K562 (cell line): ENCODE results near the gene HSPH1. TPM values are rescaled to one million over a fixed set of nuclear protein-coding genes. Genes with fewer than 3 reads are reported as not detected.
A peak's percentile ranks its signal among the peaks of the same experiment; 100 is the strongest.

ENCODE experiments used
- CC2D1A ChIP-seq: fragments of 450-650 bp; IDR thresholded peaks from 2 replicates; pipeline ENCODE4 v1.6.1; 2017; ENCODE audit warnings: mild to moderate bottlenecking
- LARP7 ChIP-seq: fragments of 450-650 bp; IDR thresholded peaks from 2 replicates; pipeline ENCODE4 v1.6.1; 2016
- MYNN ChIP-seq, 2 experiments: sonication (generic); formaldehyde crosslinking in 1 of 2; IDR thresholded peaks; 2 replicates each; pipeline versions ENCODE4 v1.5.0 to v1.6.1; 2016 to 2020; ENCODE audit warnings: antibody characterized with exemption in 1 of 2, missing genetic modification reagents in 1 of 2
- PHF20 ChIP-seq: fragments of 450-650 bp; IDR thresholded peaks from 2 replicates; pipeline ENCODE4 v1.6.1; 2018; ENCODE audit not compliant: partially characterized antibody
- PTBP1 ChIP-seq: fragments of 200-400 bp; formaldehyde crosslinking; IDR thresholded peaks from 2 replicates; pipeline ENCODE4 v1.6.1; 2017; ENCODE audit warnings: low read depth, low read length
- ZFP36 ChIP-seq: fragments of 150-350 bp; IDR thresholded peaks from 2 replicates; pipeline ENCODE4 v1.6.1; 2018; ENCODE audit warnings: low read length, low read depth; ENCODE audit not compliant: partially characterized antibody
- ZNF12 ChIP-seq: sonication (generic); formaldehyde crosslinking; IDR thresholded peaks from 2 replicates; pipeline ENCODE4 v1.4.0; 2020; ENCODE audit warnings: mild to moderate bottlenecking, missing genetic modification reagents
- ZNF224 ChIP-seq: sonication (generic); formaldehyde crosslinking; IDR thresholded peaks from 2 replicates; pipeline ENCODE4 v1.8.0; 2022; ENCODE audit warnings: mild to moderate bottlenecking, missing genetic modification reagents
- ZNF23 ChIP-seq: fragments of 250-450 bp; sonication (Bioruptor Pico); IDR thresholded peaks from 2 replicates; pipeline ENCODE4 v1.4.0; 2020; ENCODE audit warnings: mild to moderate bottlenecking
- polyA plus RNA-seq, 8 experiments: library from polyadenylated mRNA; depleted of rRNA in 4 of 8; stranded (reverse) in 5 of 8; unstranded in 3 of 8; fragments of >200 nt; fragmentation: Nextera tagmentation in 2 of 8; fragmentation: Illumina TruSeq in 1 of 8; extraction: Ambion mirVana in 2 of 8; extraction: Trizol in 1 of 8; gene quantifications; 2 replicates each; pipeline versions ENCODE4 v1.2.1 to v1.2.3, GENCODE V29; 2011 to 2014; ENCODE audit warnings: inconsistent platforms in 1 of 8, missing spikeins in 1 of 8
- total RNA-seq, 7 experiments: library from RNA; depleted of rRNA in 6 of 7; stranded (reverse); fragments of >200 nt in 6 of 7; fragmentation: Illumina TruSeq in 2 of 7; extraction: Trizol in 2 of 7; gene quantifications; 2 replicates each; pipeline versions ENCODE4 v1.2.1 to v1.2.3, GENCODE V29; 2011 to 2021; ENCODE audit warnings: low replicate concordance in 1 of 7
- TF ChIP-seq, protein P1 (sequence below), 2 experiments: fragments of 450-650 bp; formaldehyde crosslinking in 1 of 2; IDR thresholded peaks; 2 replicates each; pipeline versions ENCODE4 v1.4.0 to v1.6.1; 2014 to 2020; ENCODE audit warnings: mild to moderate bottlenecking in 2 of 2, borderline replicate concordance in 1 of 2, low read depth in 1 of 2
- TF ChIP-seq, protein P2 (sequence below): sonication (generic); formaldehyde crosslinking; IDR thresholded peaks from 2 replicates; pipeline ENCODE4 v1.8.1; 2023; ENCODE audit warnings: mild to moderate bottlenecking, missing genetic modification reagents
- TF ChIP-seq, protein P3 (sequence below): sonication (generic); formaldehyde crosslinking; IDR thresholded peaks from 2 replicates; pipeline ENCODE4 v1.8.1; 2023; ENCODE audit warnings: mild to moderate bottlenecking, missing genetic modification reagents
- TF ChIP-seq, protein P4 (sequence below): IDR thresholded peaks from 2 replicates; pipeline ENCODE4 v1.6.1; 2016; ENCODE audit warnings: missing genetic modification characterization, missing compliant biosample characterization

The HSPH1 gene
- total and polyA plus RNA-seq, 9 of the 15 experiments (the other 6 are each of a cell fraction or from before 2014, with no cell fraction given), result 34.6 to 104 (median 64.7) TPM

DNA sequence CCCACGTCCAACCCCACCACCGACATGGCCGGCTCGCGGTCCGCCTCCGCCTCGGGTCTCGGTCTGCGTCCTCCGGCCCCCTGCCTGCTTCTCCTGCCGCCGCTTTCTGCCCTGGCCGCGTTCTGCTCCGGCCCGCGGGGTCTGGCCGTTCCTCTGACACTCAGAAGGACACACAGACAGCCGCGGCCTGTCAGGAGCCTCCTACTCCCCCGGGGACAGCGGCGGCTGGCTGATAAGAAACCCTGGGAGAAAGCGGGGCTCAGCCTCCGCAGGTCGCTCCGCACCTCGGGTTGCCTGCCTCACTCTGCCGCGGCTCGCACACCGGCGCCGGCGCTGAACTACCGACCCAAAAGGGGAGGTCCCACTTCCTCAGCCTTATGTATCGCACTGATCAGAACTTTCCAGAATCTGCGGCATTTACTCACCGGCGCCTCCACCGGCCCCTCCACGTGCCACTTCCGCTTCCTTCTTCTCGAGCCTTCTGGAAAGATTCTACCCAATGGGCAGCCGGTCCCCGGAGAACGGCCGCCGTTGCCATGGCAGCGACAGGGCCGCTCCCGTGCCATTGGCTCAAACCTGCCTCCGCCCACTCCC, at the start of gene HSPH1 (continued):
- TF ChIP-seq, protein P1, sequence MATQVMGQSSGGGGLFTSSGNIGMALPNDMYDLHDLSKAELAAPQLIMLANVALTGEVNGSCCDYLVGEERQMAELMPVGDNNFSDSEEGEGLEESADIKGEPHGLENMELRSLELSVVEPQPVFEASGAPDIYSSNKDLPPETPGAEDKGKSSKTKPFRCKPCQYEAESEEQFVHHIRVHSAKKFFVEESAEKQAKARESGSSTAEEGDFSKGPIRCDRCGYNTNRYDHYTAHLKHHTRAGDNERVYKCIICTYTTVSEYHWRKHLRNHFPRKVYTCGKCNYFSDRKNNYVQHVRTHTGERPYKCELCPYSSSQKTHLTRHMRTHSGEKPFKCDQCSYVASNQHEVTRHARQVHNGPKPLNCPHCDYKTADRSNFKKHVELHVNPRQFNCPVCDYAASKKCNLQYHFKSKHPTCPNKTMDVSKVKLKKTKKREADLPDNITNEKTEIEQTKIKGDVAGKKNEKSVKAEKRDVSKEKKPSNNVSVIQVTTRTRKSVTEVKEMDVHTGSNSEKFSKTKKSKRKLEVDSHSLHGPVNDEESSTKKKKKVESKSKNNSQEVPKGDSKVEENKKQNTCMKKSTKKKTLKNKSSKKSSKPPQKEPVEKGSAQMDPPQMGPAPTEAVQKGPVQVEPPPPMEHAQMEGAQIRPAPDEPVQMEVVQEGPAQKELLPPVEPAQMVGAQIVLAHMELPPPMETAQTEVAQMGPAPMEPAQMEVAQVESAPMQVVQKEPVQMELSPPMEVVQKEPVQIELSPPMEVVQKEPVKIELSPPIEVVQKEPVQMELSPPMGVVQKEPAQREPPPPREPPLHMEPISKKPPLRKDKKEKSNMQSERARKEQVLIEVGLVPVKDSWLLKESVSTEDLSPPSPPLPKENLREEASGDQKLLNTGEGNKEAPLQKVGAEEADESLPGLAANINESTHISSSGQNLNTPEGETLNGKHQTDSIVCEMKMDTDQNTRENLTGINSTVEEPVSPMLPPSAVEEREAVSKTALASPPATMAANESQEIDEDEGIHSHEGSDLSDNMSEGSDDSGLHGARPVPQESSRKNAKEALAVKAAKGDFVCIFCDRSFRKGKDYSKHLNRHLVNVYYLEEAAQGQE (IDR thresholded peaks at IDR 0.05; ENCODE audit: borderline replicate concordance), result peak; percentile 9; the same call in 1 of the 2 replicates
- TF ChIP-seq, protein P1 (CRISPR knock-in tag; IDR thresholded peaks at IDR 0.05; ENCODE audit: low read depth), result no peak
- TF ChIP-seq LARP7 (no peak), ZFP36 (no peak), ZNF23 (CRISPR knock-in tag) (no peak), ZNF224 (no peak), PHF20 (no peak), CC2D1A (no peak), ZNF12 (CRISPR knock-in tag) (no peak), MYNN (IDR thresholded peaks at IDR 0.05) (no peak), MYNN (CRISPR knock-in tag; IDR thresholded peaks at IDR 0.05) (no peak), PTBP1 (no peak)
- TF ChIP-seq, protein P2, sequence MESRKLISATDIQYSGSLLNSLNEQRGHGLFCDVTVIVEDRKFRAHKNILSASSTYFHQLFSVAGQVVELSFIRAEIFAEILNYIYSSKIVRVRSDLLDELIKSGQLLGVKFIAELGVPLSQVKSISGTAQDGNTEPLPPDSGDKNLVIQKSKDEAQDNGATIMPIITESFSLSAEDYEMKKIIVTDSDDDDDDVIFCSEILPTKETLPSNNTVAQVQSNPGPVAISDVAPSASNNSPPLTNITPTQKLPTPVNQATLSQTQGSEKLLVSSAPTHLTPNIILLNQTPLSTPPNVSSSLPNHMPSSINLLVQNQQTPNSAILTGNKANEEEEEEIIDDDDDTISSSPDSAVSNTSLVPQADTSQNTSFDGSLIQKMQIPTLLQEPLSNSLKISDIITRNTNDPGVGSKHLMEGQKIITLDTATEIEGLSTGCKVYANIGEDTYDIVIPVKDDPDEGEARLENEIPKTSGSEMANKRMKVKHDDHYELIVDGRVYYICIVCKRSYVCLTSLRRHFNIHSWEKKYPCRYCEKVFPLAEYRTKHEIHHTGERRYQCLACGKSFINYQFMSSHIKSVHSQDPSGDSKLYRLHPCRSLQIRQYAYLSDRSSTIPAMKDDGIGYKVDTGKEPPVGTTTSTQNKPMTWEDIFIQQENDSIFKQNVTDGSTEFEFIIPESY (CRISPR knock-in tag), result no peak
- TF ChIP-seq, protein P3, sequence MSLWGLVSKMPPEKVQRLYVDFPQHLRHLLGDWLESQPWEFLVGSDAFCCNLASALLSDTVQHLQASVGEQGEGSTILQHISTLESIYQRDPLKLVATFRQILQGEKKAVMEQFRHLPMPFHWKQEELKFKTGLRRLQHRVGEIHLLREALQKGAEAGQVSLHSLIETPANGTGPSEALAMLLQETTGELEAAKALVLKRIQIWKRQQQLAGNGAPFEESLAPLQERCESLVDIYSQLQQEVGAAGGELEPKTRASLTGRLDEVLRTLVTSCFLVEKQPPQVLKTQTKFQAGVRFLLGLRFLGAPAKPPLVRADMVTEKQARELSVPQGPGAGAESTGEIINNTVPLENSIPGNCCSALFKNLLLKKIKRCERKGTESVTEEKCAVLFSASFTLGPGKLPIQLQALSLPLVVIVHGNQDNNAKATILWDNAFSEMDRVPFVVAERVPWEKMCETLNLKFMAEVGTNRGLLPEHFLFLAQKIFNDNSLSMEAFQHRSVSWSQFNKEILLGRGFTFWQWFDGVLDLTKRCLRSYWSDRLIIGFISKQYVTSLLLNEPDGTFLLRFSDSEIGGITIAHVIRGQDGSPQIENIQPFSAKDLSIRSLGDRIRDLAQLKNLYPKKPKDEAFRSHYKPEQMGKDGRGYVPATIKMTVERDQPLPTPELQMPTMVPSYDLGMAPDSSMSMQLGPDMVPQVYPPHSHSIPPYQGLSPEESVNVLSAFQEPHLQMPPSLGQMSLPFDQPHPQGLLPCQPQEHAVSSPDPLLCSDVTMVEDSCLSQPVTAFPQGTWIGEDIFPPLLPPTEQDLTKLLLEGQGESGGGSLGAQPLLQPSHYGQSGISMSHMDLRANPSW, result no peak
- TF ChIP-seq, protein P4, sequence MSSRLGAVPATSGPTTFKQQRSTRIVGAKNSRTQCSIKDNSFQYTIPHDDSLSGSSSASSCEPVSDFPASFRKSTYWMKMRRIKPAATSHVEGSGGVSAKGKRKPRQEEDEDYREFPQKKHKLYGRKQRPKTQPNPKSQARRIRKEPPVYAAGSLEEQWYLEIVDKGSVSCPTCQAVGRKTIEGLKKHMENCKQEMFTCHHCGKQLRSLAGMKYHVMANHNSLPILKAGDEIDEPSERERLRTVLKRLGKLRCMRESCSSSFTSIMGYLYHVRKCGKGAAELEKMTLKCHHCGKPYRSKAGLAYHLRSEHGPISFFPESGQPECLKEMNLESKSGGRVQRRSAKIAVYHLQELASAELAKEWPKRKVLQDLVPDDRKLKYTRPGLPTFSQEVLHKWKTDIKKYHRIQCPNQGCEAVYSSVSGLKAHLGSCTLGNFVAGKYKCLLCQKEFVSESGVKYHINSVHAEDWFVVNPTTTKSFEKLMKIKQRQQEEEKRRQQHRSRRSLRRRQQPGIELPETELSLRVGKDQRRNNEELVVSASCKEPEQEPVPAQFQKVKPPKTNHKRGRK, result no peak
